IMR-90 (cell line): Measurements from ENCODE around the gene SLCO2B1. TPM values are rescaled to one million over a fixed set of nuclear protein-coding genes. Genes with fewer than 3 reads are reported as not detected.

ENCODE experiments used
- ATAC-seq: fragments of 200-7000 bp; cut with Tn5 transposase; 2 replicates; pipeline ENCODE4 v1.9.1; 2020; ENCODE audit warnings: low read depth, mild to moderate bottlenecking, moderate library complexity
- BruUV-seq: library from RNA; stranded (reverse); fragments of 400-500 nt; replicated peaks from 2 replicates; lab custom pipeline; 2021; lab: Mats Ljungman, UMichigan
- CTCF ChIA-PET: fragments of 300-600 bp; formaldehyde crosslinking; extraction: SDS; loops from one replicate; lab custom pipeline; 2021; ENCODE audit warnings: antibody characterized with exemption; lab: Yijun Ruan, JAX
- POLR2A ChIA-PET: fragments of 300-600 bp; sonication (Branson Sonifier 250); formaldehyde crosslinking; loops from one replicate; lab custom pipeline; 2022; ENCODE audit warnings: antibody characterized with exemption; ENCODE audit not compliant: unreplicated experiment; lab: Charles Lee
- DNase-seq: peaks from one replicate; pipeline ENCODE4 v3.0.0; 2013
- H2AFZ ChIP-seq: replicated peaks from 2 replicates; pipeline ENCODE3; 2013; ENCODE audit warnings: low read length, mild to moderate bottlenecking; ENCODE audit not compliant: poor library complexity
- H2AK5ac ChIP-seq: 2 replicates; pipeline ENCODE4 v1.6.1; 2013; ENCODE audit warnings: low read depth, low read length, inconsistent platforms
- H2AK9ac ChIP-seq: replicated peaks from 2 replicates; pipeline ENCODE3; 2013; ENCODE audit warnings: mild to moderate bottlenecking, low read depth, low read length, moderate library complexity; ENCODE audit not compliant: poor library complexity
- H2BK120ac ChIP-seq: 2 replicates; pipeline ENCODE4 v1.6.1; 2013; ENCODE audit warnings: low read depth, low read length, inconsistent platforms
- H2BK15ac ChIP-seq: 3 replicates; pipeline ENCODE4 v1.6.1; 2013; ENCODE audit warnings: low read depth, low read length, inconsistent platforms
- H2BK20ac ChIP-seq: 2 replicates; pipeline ENCODE4 v1.6.1; 2013; ENCODE audit warnings: low read depth, mild to moderate bottlenecking, inconsistent platforms, low read length, moderate library complexity
- H2BK5ac ChIP-seq: 2 replicates; pipeline ENCODE4 v1.6.1; 2013; ENCODE audit warnings: mild to moderate bottlenecking, low read depth, low read length, inconsistent platforms; ENCODE audit not compliant: poor library complexity, severe bottlenecking
- H3K14ac ChIP-seq: replicated peaks from 2 replicates; pipeline ENCODE4 v1.6.1; 2013; ENCODE audit warnings: low read depth, low read length, inconsistent platforms
- H3K18ac ChIP-seq: 2 replicates; pipeline ENCODE4 v1.6.1; 2013; ENCODE audit warnings: low read depth, low read length, control low read depth
- H3K23ac ChIP-seq: 2 replicates; pipeline ENCODE4 v1.6.1; 2013; ENCODE audit warnings: low read depth, low read length, inconsistent platforms
- H3K27ac ChIP-seq: 2 replicates; pipeline ENCODE4 v1.5.1; 2013; ENCODE audit warnings: mild to moderate bottlenecking, control low read depth, low read length; ENCODE audit not compliant: insufficient read depth
- H3K27me3 ChIP-seq: 2 replicates; pipeline ENCODE4 v1.6.1; 2013; ENCODE audit warnings: low read length; ENCODE audit not compliant: control insufficient read depth, insufficient read depth
- H3K36me3 ChIP-seq: 2 replicates; pipeline ENCODE4 v1.6.1; 2013; ENCODE audit warnings: low read length, mixed read lengths; ENCODE audit not compliant: control insufficient read depth, insufficient read depth
- H3K4ac ChIP-seq: 2 replicates; pipeline ENCODE4 v1.6.1; 2013; ENCODE audit warnings: low read depth, low read length, inconsistent platforms
- H3K4me1 ChIP-seq: 2 replicates; pipeline ENCODE4 v1.6.1; 2013; ENCODE audit warnings: low read length, mixed read lengths; ENCODE audit not compliant: control insufficient read depth, insufficient read depth
- H3K4me2 ChIP-seq: 2 replicates; pipeline ENCODE4 v1.6.1; 2013; ENCODE audit warnings: low read depth, mild to moderate bottlenecking, control low read depth, low read length, moderate library complexity
- H3K4me3 ChIP-seq: 2 replicates; pipeline ENCODE4 v1.5.1; 2013; ENCODE audit warnings: low read depth, mild to moderate bottlenecking, control low read depth, low read length, moderate library complexity; ENCODE audit not compliant: insufficient read depth
- H3K56ac ChIP-seq: 2 replicates; pipeline ENCODE4 v1.6.1; 2013; ENCODE audit warnings: low read length, inconsistent platforms; ENCODE audit not compliant: insufficient read depth; ENCODE audit errors: extremely low read depth
- H3K79me1 ChIP-seq, 2 experiments: 2 replicates each; pipeline ENCODE4 v1.6.1; 2013; ENCODE audit warnings: low read length in 2 of 2, inconsistent platforms in 1 of 2, low read depth in 1 of 2
- H3K9ac ChIP-seq: 2 replicates; pipeline ENCODE4 v1.6.1; 2013; ENCODE audit warnings: low read depth, low read length, control low read depth
- H3K9me1 ChIP-seq: 2 replicates; pipeline ENCODE4 v1.6.1; 2013; ENCODE audit warnings: low read length, inconsistent platforms; ENCODE audit not compliant: insufficient read depth
- H3K9me3 ChIP-seq: 2 replicates; pipeline ENCODE4 v1.6.1; 2013; ENCODE audit warnings: low read length; ENCODE audit not compliant: control insufficient read depth, insufficient read depth
- H4K20me1 ChIP-seq: 2 replicates; pipeline ENCODE4 v1.6.1; 2013; ENCODE audit warnings: low read length, inconsistent platforms; ENCODE audit not compliant: insufficient read depth
- H4K5ac ChIP-seq: 2 replicates; pipeline ENCODE4 v1.6.1; 2013; ENCODE audit warnings: mild to moderate bottlenecking, low read depth, low read length, control low read depth
- H4K8ac ChIP-seq, 2 experiments: 2 replicates each; pipeline ENCODE4 v1.6.1; 2013; ENCODE audit warnings: low read depth in 2 of 2, low read length in 2 of 2, control low read depth in 1 of 2, inconsistent platforms in 1 of 2
- H4K91ac ChIP-seq: 2 replicates; pipeline ENCODE4 v1.6.1; 2013; ENCODE audit warnings: low read depth, low read length, inconsistent platforms; ENCODE audit not compliant: insufficient read depth
- BHLHE40 ChIP-seq: fragments of 150-350 bp; IDR thresholded peaks from 2 replicates; pipeline ENCODE4 v1.6.1; 2016; ENCODE audit warnings: mild to moderate bottlenecking, low read depth, low read length
- CEBPB ChIP-seq: IDR thresholded peaks from 2 replicates; pipeline ENCODE4 v1.6.1; 2012; ENCODE audit warnings: low read depth, low read length, improper control_type of control experiment
- CHD1 ChIP-seq: IDR thresholded peaks from 2 replicates; pipeline ENCODE4 v1.6.1; 2012; ENCODE audit warnings: low read depth, low read length, improper control_type of control experiment
- FOS ChIP-seq: fragments of 150-350 bp; IDR thresholded peaks from 2 replicates; pipeline ENCODE4 v1.6.1; 2016; ENCODE audit warnings: low read depth, low read length
- MAFK ChIP-seq: IDR thresholded peaks from 2 replicates; pipeline ENCODE4 v1.6.1; 2012; ENCODE audit warnings: low read depth, low read length, improper control_type of control experiment
- MAZ ChIP-seq: IDR thresholded peaks from 2 replicates; pipeline ENCODE4 v1.6.1; 2012; ENCODE audit warnings: low read depth, mild to moderate bottlenecking, low read length, improper control_type of control experiment, moderate library complexity, borderline replicate concordance
- MXI1 ChIP-seq: IDR thresholded peaks from 2 replicates; pipeline ENCODE4 v1.6.1; 2012; ENCODE audit warnings: low read depth, mild to moderate bottlenecking, low read length, moderate library complexity, borderline replicate concordance
- NFE2L2 ChIP-seq: fragments of 150-350 bp; IDR thresholded peaks from 2 replicates; pipeline ENCODE4 v1.6.1; 2016; ENCODE audit warnings: low read depth, mild to moderate bottlenecking, low read length
- POLR2A ChIP-seq: IDR thresholded peaks from 2 replicates; pipeline ENCODE4 v1.6.1; 2012; ENCODE audit warnings: mild to moderate bottlenecking, low read depth, low read length
- RAD21 ChIP-seq: IDR thresholded peaks from 2 replicates; pipeline ENCODE4 v1.6.1; 2012; ENCODE audit warnings: low read length, improper control_type of control experiment
- RCOR1 ChIP-seq: IDR thresholded peaks from 2 replicates; pipeline ENCODE4 v1.6.1; 2012; ENCODE audit warnings: mild to moderate bottlenecking, low read length, improper control_type of control experiment; ENCODE audit not compliant: insufficient replicate concordance
- RFX5 ChIP-seq: IDR thresholded peaks from 2 replicates; pipeline ENCODE4 v1.8.0; 2012; ENCODE audit warnings: low read depth, mild to moderate bottlenecking, low read length, moderate library complexity
- SMC3 ChIP-seq: fragments of 150-350 bp; IDR thresholded peaks from 2 replicates; pipeline ENCODE4 v1.6.1; 2016; ENCODE audit warnings: low read depth, mild to moderate bottlenecking, antibody characterized with exemption, low read length, moderate library complexity
- USF2 ChIP-seq: fragments of 150-350 bp; IDR thresholded peaks from 2 replicates; pipeline ENCODE4 v1.6.1; 2017; ENCODE audit warnings: mild to moderate bottlenecking, antibody characterized with exemption, low read length, low read depth
- WGBS, 2 experiments: methylation state at CpG; one replicate each; pipeline versions ENCODE4 v1.1.5 to v1.1.7; 2013; ENCODE audit warnings: missing lambda C conversion rate in 2 of 2; ENCODE audit not compliant: insufficient read length in 1 of 2; ENCODE audit errors: extremely low coverage in 2 of 2; 5-methylcytosine and 5-hydroxymethylcytosine counted together
- dilution Hi-C: fragments of 300-500 bp; cut with HindIII; formaldehyde crosslinking; loops from one replicate; pipeline ENCODE4 v1.14.3; 2018; ENCODE audit warnings: low sequenced_read_pairs; ENCODE audit not compliant: unreplicated experiment
- in situ Hi-C: fragments of 300-500 bp; cut with MboI; formaldehyde crosslinking; loops from 3 replicates; pipeline ENCODE4 v1.14.3; 2019; ENCODE audit warnings: low sequenced_read_pairs, inconsistent platforms, mixed read lengths
- intact Hi-C: fragments of 100-400 bp; cut with micrococcal nuclease; formaldehyde crosslinking; loops from 2 replicates; pipeline ENCODE4 v1.10.0; 2022
- polyA plus RNA-seq, 3 experiments: library from polyadenylated mRNA; depleted of rRNA; stranded (reverse); fragments of >200 nt; gene quantifications; 2 replicates each; pipeline ENCODE4 v1.2.3, GENCODE V29; 2012; ENCODE audit warnings: low replicate concordance in 1 of 3
- total RNA-seq: library from RNA; depleted of rRNA; stranded (reverse); fragments of >200 nt; gene quantifications from 2 replicates; pipeline ENCODE4 v1.2.3, GENCODE V29; 2012
- TF ChIP-seq, protein P1 (sequence below): conservative IDR thresholded peaks from 2 replicates; pipeline ENCODE4 v1.5.1; 2012; ENCODE audit warnings: mild to moderate bottlenecking, low read depth, low read length, improper control_type of control experiment
- TF ChIP-seq, protein P2 (sequence below): fragments of 150-350 bp; IDR thresholded peaks from 2 replicates; pipeline ENCODE4 v1.6.1; 2016; ENCODE audit warnings: low read depth, mild to moderate bottlenecking, low read length, moderate library complexity, borderline replicate concordance

SLCO2B1 gene
- total and polyA plus RNA-seq, 2 of the 4 experiments (the other 2 are of a cell fraction) = not detected

DNA sequence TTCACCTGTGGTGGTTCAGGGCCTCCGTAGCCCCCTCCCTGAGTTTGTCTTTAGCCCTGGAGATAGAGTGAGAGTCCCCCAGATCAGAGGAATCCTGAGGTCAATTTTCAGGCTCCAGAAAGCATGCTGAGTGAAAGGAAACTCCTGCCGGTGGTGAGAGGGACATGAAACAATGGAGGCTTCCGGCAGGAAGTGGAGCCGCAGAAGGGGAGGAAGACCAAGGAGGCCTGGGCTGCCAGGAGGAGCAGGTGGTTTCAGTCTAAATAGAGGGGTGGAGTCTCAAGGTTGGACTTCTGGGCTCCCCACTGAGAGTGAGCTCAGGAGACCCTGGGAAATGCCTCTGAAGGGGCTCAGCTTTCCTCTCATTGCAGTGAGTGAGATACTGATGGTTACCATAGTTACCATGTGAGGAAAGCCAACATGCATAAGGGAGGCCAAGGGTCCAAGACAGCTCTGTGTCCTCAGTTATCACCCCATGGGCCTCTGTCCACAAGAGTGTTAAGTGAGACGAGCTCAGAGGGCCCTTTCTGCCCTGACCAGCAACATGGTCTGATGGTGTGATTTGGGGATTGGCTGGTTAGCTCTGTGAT lies 10.7 kb downstream of the SLCO2B1 start:
- H3K4me1 ChIP-seq = no peaks in the 10 kb centered on the region
- no peak overlapping the region for H3K27ac ChIP-seq
- no peak overlapping the region for H2AK9ac ChIP-seq
- peaks cover 54% of the 10 kb centered on the region for H3K27me3 ChIP-seq
- no peak overlapping the region for H3K9ac ChIP-seq
- no peak overlapping the region for H2BK20ac ChIP-seq
- BruUV-seq = no TSS peak
- no peak overlapping the region for H3K4me3 ChIP-seq
- H2AK5ac ChIP-seq = no peak overlapping the region
- peaks cover 2% of the 10 kb centered on the region; the same call in 1 of the 2 replicates for H3K9me3 ChIP-seq
- H4K91ac ChIP-seq = no peak overlapping the region
- TF ChIP-seq RFX5 = no peak
- no peak for TF ChIP-seq BHLHE40
- TF ChIP-seq SMC3 = no peak
- TF ChIP-seq, protein P1, sequence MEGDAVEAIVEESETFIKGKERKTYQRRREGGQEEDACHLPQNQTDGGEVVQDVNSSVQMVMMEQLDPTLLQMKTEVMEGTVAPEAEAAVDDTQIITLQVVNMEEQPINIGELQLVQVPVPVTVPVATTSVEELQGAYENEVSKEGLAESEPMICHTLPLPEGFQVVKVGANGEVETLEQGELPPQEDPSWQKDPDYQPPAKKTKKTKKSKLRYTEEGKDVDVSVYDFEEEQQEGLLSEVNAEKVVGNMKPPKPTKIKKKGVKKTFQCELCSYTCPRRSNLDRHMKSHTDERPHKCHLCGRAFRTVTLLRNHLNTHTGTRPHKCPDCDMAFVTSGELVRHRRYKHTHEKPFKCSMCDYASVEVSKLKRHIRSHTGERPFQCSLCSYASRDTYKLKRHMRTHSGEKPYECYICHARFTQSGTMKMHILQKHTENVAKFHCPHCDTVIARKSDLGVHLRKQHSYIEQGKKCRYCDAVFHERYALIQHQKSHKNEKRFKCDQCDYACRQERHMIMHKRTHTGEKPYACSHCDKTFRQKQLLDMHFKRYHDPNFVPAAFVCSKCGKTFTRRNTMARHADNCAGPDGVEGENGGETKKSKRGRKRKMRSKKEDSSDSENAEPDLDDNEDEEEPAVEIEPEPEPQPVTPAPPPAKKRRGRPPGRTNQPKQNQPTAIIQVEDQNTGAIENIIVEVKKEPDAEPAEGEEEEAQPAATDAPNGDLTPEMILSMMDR = no peak
- no peak for TF ChIP-seq POLR2A
- TF ChIP-seq MAZ = no peak
- TF ChIP-seq RAD21 = no peak
- TF ChIP-seq MXI1 = no peak
- no peak for TF ChIP-seq USF2
- TF ChIP-seq CEBPB = no peak
- no peak for TF ChIP-seq RCOR1
- TF ChIP-seq NFE2L2 = no peak
- no peak for TF ChIP-seq FOS
- no peak for TF ChIP-seq MAFK
- TF ChIP-seq, protein P2, sequence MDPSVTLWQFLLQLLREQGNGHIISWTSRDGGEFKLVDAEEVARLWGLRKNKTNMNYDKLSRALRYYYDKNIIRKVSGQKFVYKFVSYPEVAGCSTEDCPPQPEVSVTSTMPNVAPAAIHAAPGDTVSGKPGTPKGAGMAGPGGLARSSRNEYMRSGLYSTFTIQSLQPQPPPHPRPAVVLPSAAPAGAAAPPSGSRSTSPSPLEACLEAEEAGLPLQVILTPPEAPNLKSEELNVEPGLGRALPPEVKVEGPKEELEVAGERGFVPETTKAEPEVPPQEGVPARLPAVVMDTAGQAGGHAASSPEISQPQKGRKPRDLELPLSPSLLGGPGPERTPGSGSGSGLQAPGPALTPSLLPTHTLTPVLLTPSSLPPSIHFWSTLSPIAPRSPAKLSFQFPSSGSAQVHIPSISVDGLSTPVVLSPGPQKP = no peak
- no peak for TF ChIP-seq CHD1
- H2AFZ ChIP-seq = no peak overlapping the region
- WGBS, 2 experiments = 60% methylated on average over 1 of the region's 5 CpGs; no CpG with 5 or more reads in 1 of the 2 experiments
- intact Hi-C loops (no loop called here), dilution Hi-C loops (no loop called here), in situ Hi-C loops (no loop called here)
- no peak overlapping the region for H3K23ac ChIP-seq
- ChIA-PET CTCF (no interaction called here), POLR2A (no interaction called here)
- no peak overlapping the region for H4K8ac ChIP-seq
- H4K5ac ChIP-seq = no peak overlapping the region
- no peak overlapping the region for H2BK120ac ChIP-seq
- H2BK5ac ChIP-seq = no peak overlapping the region
- H3K79me1 ChIP-seq = no peaks in the 10 kb centered on the region
- H3K4me2 ChIP-seq = no peak overlapping the region
- H3K36me3 ChIP-seq = no peaks in the 10 kb centered on the region
- H3K9me1 ChIP-seq = no peaks in the 10 kb centered on the region; the same call in 1 of the 2 replicates
- DNase-seq = no peak
- no peak overlapping the region for H3K14ac ChIP-seq
- H4K20me1 ChIP-seq = no peaks in the 10 kb centered on the region
- H2BK15ac ChIP-seq = no peak overlapping the region
- H3K56ac ChIP-seq = no peak overlapping the region
- no peak overlapping the region for H3K18ac ChIP-seq
- no peak overlapping the region for H3K4ac ChIP-seq
- ATAC-seq = no peak
